ENCODE data around the gene ESM1. TPM values are rescaled to one million over a fixed set of nuclear protein-coding genes. Genes with fewer than 3 reads are reported as not detected.

The ESM1 gene
- total and polyA plus RNA-seq, 9 of the 15 experiments (the other 6 are each of a cell fraction or from before 2014, with no cell fraction given), result not detected

GRCh38 chr5:54946306-54946819 is 39.0 kb downstream of the ESM1 start:
- Histone ChIP-seq H3K27me3 (ENCODE audit: control insufficient read depth in 2 of 2, insufficient read depth in 2 of 2, low read length in 2 of 2) (no peaks in the 10 kb centered on the region), H3K79me2 (ENCODE audit: control insufficient read depth, insufficient read depth, low read length) (no peaks in the 10 kb centered on the region), H3K4me1 (replicated peaks in 1 of 2; ENCODE audit: control insufficient read depth in 2 of 2, insufficient read depth in 2 of 2, low read length in 2 of 2) (no peaks in the 10 kb centered on the region), H3K4me2 (ENCODE audit: insufficient read depth, low read length) (no peak overlapping the region), H3K9me3 (replicated peaks; ENCODE audit: control insufficient read depth, insufficient read depth, low read depth, low read length) (no peaks in the 10 kb centered on the region), H3K9ac (ENCODE audit: insufficient read depth in 1 of 2, low read depth in 2 of 2, low read length in 2 of 2) (no peak overlapping the region), H3K36me3 (ENCODE audit: control insufficient read depth, insufficient read depth, low read length) (no peaks in the 10 kb centered on the region), H2AFZ (ENCODE audit: low read depth, low read length) (no peak overlapping the region), H3K9me1 (ENCODE audit: control insufficient read depth, insufficient read depth, low read length) (no peaks in the 10 kb centered on the region), H3K4me3 (no peak overlapping the region), H3K27ac (ENCODE audit: extremely low read depth, low read depth, low read length) (no peak overlapping the region), H4K20me1 (replicated peaks; ENCODE audit: control insufficient read depth, insufficient read depth, low read length) (no peaks in the 10 kb centered on the region)
- DNase-seq (ENCODE audit: extremely low read depth in 1 of 4, low spot score in 3 of 4) (no peak), FAIRE-seq (no peak), ATAC-seq (no peak)
- 3% methylated on average over 3 of the region's 3 CpGs for WGBS (ENCODE audit: insufficient coverage, low coverage, missing lambda C conversion rate)
- intact Hi-C loops (cut with micrococcal nuclease) (no loop called here), in situ Hi-C loops (cut with MboI) (no loop called here)
- ChIA-PET POLR2A (no interaction called here), CTCF (ENCODE audit: low intra/inter-chr PET ratio) (no interaction called here)
- no TSS peak for BruUV-seq (replicated peaks)
- TF ChIP-seq PHTF2 (CRISPR knock-in tag; IDR thresholded peaks at IDR 0.05), result no peak
- no peak for TF ChIP-seq ZNF318 (IDR thresholded peaks at IDR 0.05; ENCODE audit: borderline replicate concordance in 1 of 2, low read depth in 1 of 2)
